GM10266 (cell line): Measurements from ENCODE around the gene RNASE13.

Experiments used
- DNase-seq: peaks from one replicate; pipeline ENCODE4 v3.0.0; 2012; ENCODE audit errors: extremely low spot score
- CTCF ChIP-seq: IDR thresholded peaks from 2 replicates; pipeline ENCODE4 v1.5.1; 2012; ENCODE audit warnings: mild to moderate bottlenecking, low read depth; ENCODE audit not compliant: control insufficient read depth, insufficient read depth; ENCODE audit errors: missing control alignments

RNASE13 gene

GRCh38 chr14:21075719-21076437 is 41.3 kb upstream of the RNASE13 start:
- DNase-seq, result no peak
- TF ChIP-seq CTCF, result no peak

- TF ChIP-seq CTCF, result no peak
- DNase-seq, result peak; percentile 21
Measured at GRCh38 chr14:21074398-21075272, 40.0 kb upstream of the RNASE13 start.

- TF ChIP-seq CTCF, result no peak
- DNase-seq, result no peak
Measured at GRCh38 chr14:21073921-21074320, 39.3 kb upstream of the RNASE13 start.

GRCh38 chr14:21072781-21073339 is 38.3 kb upstream of the RNASE13 start:
- no peak for DNase-seq
- TF ChIP-seq CTCF, result no peak

- no peak for TF ChIP-seq CTCF
- peak; percentile 38 for DNase-seq
Measured at GRCh38 chr14:21072031-21072473, 37.4 kb upstream of the RNASE13 start.

GRCh38 chr14:21071225-21072030 is 36.8 kb upstream of the RNASE13 start:
- DNase-seq, result peak; percentile 92
- no peak for TF ChIP-seq CTCF
